DOHH2 (cell line): ENCODE results near the gene MS4A6E.

Source experiments
- H3F3A ChIP-seq: fragments of 200-600 bp; sonication (generic), shearing (Covaris generic); 2 replicates; pipeline ENCODE4 v1.6.0; 2016; ENCODE audit warnings: antibody characterized with exemption, mild to moderate bottlenecking; ENCODE audit not compliant: control insufficient read depth, insufficient read depth
- H3K27ac ChIP-seq: fragments of 200-600 bp; sonication (generic); 2 replicates; pipeline ENCODE4 v1.5.1; 2014; ENCODE audit warnings: low read depth, mild to moderate bottlenecking, low read length, moderate library complexity
- H3K27me3 ChIP-seq: fragments of 200-600 bp; sonication (generic); 2 replicates; pipeline ENCODE4 v1.6.1; 2014; ENCODE audit warnings: mild to moderate bottlenecking, low read length, mixed read lengths; ENCODE audit not compliant: control insufficient read depth
- H3K36me3 ChIP-seq: fragments of 200-600 bp; sonication (generic); 2 replicates; pipeline ENCODE4 v1.6.1; 2014; ENCODE audit warnings: mild to moderate bottlenecking, low read length, moderate library complexity, mixed read lengths; ENCODE audit not compliant: control insufficient read depth
- H3K4me1 ChIP-seq: fragments of 200-600 bp; sonication (generic); 2 replicates; pipeline ENCODE4 v1.6.1; 2014; ENCODE audit warnings: mild to moderate bottlenecking, low read length, mixed read lengths; ENCODE audit not compliant: control insufficient read depth
- H3K4me2 ChIP-seq: fragments of 200-600 bp; sonication (generic); 2 replicates; pipeline ENCODE4 v1.6.0; 2014; ENCODE audit warnings: mild to moderate bottlenecking, low read length, moderate library complexity
- H3K4me3 ChIP-seq: fragments of 200-600 bp; sonication (generic); 2 replicates; pipeline ENCODE4 v1.5.1; 2014; ENCODE audit warnings: mild to moderate bottlenecking, low read length, mixed read lengths
- H3K79me2 ChIP-seq: fragments of 200-600 bp; sonication (generic); 2 replicates; pipeline ENCODE4 v1.6.1; 2014; ENCODE audit warnings: mild to moderate bottlenecking, low read length, mixed read lengths; ENCODE audit not compliant: control insufficient read depth
- H3K9me2 ChIP-seq: fragments of 200-600 bp; sonication (generic); replicated peaks from 2 replicates; pipeline ENCODE4 v1.6.1; 2014; ENCODE audit warnings: mild to moderate bottlenecking, low read length, mixed read lengths; ENCODE audit not compliant: control insufficient read depth
- H3K9me3 ChIP-seq: fragments of 200-600 bp; sonication (generic); 2 replicates; pipeline ENCODE4 v1.6.1; 2014; ENCODE audit warnings: antibody characterized with exemption, low read length, mixed read lengths; ENCODE audit not compliant: control insufficient read depth, insufficient read depth
- H4K20me1 ChIP-seq: fragments of 200-600 bp; sonication (generic); 2 replicates; pipeline ENCODE4 v1.6.0; 2014; ENCODE audit warnings: low read depth, mild to moderate bottlenecking, antibody characterized with exemption, low read length, moderate library complexity; ENCODE audit not compliant: control insufficient read depth, insufficient read depth
- CTCF ChIP-seq: fragments of 200-600 bp; sonication (generic); IDR thresholded peaks from one replicate; pipeline ENCODE4 v1.5.1; 2014; ENCODE audit warnings: antibody characterized with exemption, mild to moderate bottlenecking, low read depth, low read length; ENCODE audit not compliant: poor library complexity, severe bottlenecking
- EZH2phosphoT487 ChIP-seq: fragments of 200-600 bp; sonication (generic); IDR thresholded peaks from 2 replicates; pipeline ENCODE4 v1.6.1; 2017; ENCODE audit warnings: borderline replicate concordance, mild to moderate bottlenecking, antibody characterized with exemption, low read length, moderate library complexity, mixed read lengths

The MS4A6E gene

GRCh38 chr11:60345489-60345888 is 18.4 kb downstream of the MS4A6E start:
- Histone ChIP-seq H3K27ac (no peak overlapping the region), H3K27me3 (no peaks in the 10 kb centered on the region)

GRCh38 chr11:60347084-60347797 is 20.2 kb downstream of the MS4A6E start:
- H3K9me2 ChIP-seq: no peaks in the 10 kb centered on the region
- H3F3A ChIP-seq: no peaks in the 10 kb centered on the region
- H3K4me1 ChIP-seq: peaks cover 6% of the 10 kb centered on the region
- TF ChIP-seq EZH2phosphoT487 (no peak), CTCF (no peak)
- H3K9me3 ChIP-seq: no peaks in the 10 kb centered on the region
- H4K20me1 ChIP-seq: no peaks in the 10 kb centered on the region
- no peaks in the 10 kb centered on the region for H3K27me3 ChIP-seq
- no peaks in the 10 kb centered on the region for H3K36me3 ChIP-seq
- no peak overlapping the region for H3K4me3 ChIP-seq
- no peak overlapping the region for H3K27ac ChIP-seq
- H3K4me2 ChIP-seq: no peak overlapping the region
- no peaks in the 10 kb centered on the region for H3K79me2 ChIP-seq

More at GRCh38 chr11:60345489-60345888, 18.4 kb downstream of the MS4A6E start:
- Histone ChIP-seq H3K9me2 (no peaks in the 10 kb centered on the region), H3K79me2 (no peaks in the 10 kb centered on the region), H3K4me1 (peaks cover 6% of the 10 kb centered on the region), H3F3A (no peaks in the 10 kb centered on the region), H3K9me3 (no peaks in the 10 kb centered on the region), H3K36me3 (no peaks in the 10 kb centered on the region), H3K4me3 (no peak overlapping the region), H3K4me2 (no peak overlapping the region), H4K20me1 (no peaks in the 10 kb centered on the region)
- TF ChIP-seq EZH2phosphoT487: no peak
- TF ChIP-seq CTCF: peak; percentile 83

- no peak overlapping the region for H3K27ac ChIP-seq
- no peaks in the 10 kb centered on the region for H3K9me2 ChIP-seq
- no peaks in the 10 kb centered on the region for H4K20me1 ChIP-seq
- no peak overlapping the region for H3K4me3 ChIP-seq
- H3K79me2 ChIP-seq: no peaks in the 10 kb centered on the region
- no peak overlapping the region for H3K4me2 ChIP-seq
- H3K4me1 ChIP-seq: peaks cover 6% of the 10 kb centered on the region
- H3K36me3 ChIP-seq: no peaks in the 10 kb centered on the region
- H3K9me3 ChIP-seq: no peaks in the 10 kb centered on the region
- H3F3A ChIP-seq: no peaks in the 10 kb centered on the region
- TF ChIP-seq CTCF (peak; percentile 37), EZH2phosphoT487 (no peak)
- no peaks in the 10 kb centered on the region for H3K27me3 ChIP-seq
Measured at GRCh38 chr11:60348116-60348515, 21.1 kb downstream of the MS4A6E start.
